GM21619 (cell line): ENCODE results near the gene PRSS53.

Experiments
- ATAC-seq: cut with Tn5 transposase; IDR thresholded peaks from one replicate; pipeline ENCODE4 v1.9.1; 2021; ENCODE audit not compliant: unreplicated experiment

PRSS53 gene

DNA sequence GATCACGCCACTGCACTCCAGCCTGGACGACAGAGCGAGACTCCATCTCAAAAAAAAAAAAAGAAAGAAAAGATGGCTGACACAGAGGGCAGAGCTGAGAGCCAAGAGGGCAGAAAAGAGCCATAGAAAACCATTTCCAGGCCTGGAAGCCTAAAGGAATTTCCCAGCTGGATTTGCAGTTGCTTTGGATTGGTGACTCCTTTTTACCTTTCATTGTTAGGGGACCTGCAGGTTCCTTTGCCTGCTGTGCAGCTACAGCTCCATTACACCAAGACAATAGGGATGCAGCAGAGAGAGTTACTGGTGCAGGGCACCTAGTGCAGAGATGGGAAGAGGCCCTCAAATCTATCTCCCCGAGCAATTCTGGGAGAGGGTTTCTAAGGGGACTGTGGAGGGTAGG, 33.1 kb downstream of the PRSS53 start:
- ATAC-seq = no peak

DNA sequence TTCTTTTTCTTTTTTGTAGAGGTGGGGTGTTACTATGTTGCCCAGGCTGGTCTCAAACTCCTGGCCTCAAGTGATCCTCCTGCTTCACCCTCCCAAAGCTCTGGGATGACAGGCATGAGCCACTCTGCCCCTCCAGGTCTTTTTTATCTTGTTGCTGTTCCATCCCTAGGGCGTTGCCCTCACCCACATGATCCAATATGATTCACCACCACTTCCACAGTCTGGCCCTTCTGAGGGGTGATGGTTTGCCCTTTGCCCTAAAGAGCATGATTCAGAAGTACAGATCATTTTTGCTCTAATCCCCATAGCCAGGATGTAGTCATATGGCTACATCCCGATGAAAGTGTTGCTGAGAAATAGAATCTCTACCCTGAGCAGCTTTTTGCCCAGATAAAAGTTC, 36.6 kb downstream of the PRSS53 start:
- no peak for ATAC-seq

DNA sequence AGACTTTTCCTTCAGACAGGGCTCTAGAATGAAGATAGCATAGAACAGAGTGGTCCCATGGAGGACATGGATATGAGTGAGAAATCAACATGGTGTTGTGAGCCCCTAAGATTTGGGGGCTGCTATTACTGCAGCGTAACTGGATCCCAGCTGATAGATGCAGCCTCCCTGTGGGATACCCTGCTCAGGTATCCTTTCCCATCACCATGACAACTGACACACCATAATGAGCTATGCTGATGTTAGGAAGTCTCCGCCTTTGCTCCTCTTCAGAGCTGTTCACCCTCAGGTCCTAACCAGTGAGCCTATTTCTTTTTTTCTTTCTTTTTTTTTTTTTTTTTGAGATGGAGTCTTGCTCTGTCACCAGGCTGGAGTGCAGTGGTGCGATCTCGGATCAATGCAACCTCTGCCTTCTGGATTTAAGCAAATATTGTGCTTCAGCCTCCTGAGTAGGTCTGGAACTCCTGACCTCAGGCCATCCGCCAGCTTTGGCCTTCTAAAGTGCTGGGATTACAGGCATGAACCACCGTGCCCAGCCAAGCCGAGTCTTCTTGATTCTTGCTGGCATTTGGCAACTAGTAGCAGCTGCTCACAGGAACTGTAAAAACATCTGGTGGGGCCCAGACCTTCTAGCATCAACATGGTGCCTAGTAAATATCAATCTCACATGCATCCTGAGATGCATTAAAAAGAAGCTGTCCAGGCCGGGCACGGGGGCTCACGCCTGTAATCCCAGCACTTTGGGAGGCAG, 38.3 kb downstream of the PRSS53 start:
- ATAC-seq = no peak

DNA sequence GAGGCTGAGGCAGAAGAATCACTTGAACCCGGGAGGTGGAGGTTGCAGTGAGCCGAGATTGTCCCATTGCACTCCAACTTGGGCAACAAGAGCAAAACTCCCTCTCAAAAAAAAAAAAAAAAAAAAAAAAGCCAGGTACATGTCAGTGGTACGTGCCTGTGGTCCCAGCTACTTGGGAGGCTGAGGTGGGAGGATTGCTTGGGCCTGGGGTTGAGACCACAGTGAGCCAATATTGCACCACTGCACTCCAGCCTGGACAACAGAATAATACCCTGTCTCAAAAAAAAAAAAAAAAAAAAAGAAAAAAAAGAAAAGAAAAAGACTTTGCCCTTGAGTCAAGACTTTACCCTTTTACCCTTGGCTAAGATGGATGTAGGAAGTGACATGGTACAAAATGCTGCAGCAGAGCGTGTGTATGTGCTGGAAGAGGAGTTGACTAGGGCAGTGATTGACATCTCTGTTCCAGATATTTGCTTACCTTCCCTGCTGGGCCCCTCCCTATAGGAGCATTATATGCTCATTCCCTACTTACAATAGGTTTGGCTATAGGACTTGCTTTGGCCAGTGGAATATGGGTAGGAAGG, 44.8 kb downstream of the PRSS53 start:
- ATAC-seq = no peak

DNA sequence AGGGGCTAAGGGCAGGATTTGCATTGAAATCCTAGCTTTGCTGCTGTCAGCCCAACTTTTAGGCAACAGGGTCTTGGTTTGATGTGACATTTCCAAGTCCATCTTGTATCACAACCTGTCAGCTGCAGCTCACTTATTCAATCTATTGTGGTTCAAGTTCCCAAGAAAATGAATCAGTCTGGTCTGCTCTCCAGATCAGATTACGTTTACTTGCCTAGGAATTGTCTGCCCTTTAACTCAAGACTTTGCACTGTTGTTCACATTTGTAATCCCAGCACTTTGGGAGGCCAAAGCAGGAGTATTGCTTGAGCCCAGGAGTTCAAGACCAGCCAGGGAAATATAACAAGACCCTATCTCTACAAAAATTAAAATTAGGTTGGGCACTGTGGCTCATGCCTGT, 45.4 kb downstream of the PRSS53 start:
- no peak for ATAC-seq

DNA sequence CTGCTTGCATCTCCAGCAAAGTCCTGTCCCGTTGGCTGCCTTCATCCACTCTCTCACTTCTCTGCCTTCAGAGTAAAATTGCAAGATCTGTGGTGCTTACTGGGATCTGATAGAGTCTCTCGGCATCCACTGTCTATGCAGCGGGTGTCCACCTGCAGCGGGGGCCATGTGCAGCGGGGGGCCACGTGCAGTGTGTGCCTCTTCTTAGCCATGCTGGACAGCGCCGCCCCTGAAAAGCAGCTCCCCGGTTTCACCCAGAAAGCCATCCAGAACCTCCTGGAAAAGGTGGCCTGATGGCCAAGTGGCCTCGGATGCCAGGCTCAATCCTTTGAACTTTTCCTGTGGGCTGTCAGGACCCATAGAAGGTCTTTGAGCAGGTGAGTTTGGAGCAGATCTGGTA, 45.9 kb downstream of the PRSS53 start:
- no peak for ATAC-seq

DNA sequence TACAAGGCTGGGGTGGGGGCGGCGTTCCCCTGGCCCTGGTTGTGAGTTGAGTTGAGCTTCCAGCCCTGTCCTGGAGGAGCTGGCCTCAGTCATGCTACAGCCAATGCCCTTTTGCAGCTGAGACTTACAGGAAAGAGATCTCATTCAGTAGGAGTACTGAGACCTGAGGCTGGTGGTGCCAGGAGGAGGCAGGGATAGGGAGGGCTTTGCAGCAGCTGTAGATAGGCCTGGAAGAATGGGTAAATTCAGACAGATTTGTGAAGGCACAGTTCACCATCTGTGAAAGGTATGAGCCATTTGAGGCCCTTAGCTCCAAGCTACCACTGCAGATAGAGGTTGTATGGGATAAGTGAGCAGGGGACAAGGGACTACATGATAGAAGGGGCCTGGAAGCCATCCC, 49.8 kb downstream of the PRSS53 start:
- ATAC-seq = no peak

DNA sequence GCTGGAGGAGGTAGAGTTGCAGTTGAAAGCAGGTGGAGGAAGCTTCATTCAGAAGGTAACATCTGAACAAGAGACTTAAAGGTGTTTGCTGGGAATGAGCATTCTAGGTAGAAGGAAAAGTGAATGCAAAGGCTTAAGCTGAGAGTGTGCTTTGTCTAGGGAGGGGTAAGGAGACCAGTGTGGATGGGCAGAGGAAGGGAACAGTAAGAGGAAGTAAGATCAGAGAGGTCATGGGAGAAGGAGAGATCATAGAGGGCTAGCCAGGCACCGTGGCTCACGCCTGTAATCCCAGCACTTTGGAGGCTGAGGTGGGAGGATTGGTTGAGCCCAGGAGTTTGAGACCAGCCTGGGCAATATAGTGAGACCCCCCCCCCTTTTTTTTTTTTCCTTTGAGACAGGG, 52.1 kb downstream of the PRSS53 start:
- ATAC-seq = no peak

DNA sequence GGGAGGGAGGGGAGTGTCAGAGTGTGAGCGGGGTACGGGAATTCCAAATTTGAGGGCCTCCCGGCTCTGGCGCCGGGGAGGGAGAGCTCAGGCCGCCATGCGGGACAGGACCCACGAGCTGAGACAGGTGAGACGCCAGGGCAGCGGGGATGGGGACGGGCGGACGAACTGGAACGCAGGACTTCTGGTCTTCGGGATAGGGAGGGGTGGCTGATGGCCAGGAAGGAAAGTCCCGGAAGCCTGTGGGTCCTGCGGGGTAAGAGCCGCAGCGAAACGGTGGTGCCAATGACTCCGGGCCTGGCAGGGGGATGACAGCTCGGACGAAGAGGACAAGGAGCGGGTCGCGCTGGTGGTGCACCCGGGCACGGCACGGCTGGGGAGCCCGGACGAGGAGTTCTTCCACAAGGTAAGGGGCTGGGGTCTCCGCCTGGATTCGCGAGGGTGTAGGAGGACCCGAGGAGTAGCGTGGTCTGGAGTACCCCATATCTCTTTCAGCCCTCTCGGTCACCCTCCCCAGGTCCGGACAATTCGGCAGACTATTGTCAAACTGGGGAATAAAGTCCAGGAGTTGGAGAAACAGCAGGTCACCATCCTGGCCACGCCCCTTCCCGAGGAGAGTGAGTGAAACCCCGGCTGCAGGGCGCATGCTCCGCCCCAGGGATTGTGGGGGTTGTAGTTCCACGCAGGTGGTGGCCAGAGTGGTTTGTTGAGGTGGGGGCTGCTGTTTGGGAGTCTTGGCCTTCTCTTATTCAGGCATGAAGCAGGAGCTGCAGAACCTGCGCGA, 54.8 kb downstream of the PRSS53 start:
- ATAC-seq = peak; percentile 39
